Suprapubic skin (tissue), 3 donors: Measurements from ENCODE around the gene EXOC2.

Source experiments
- EP300 ChIP-seq: sonication (generic); formaldehyde crosslinking; IDR thresholded peaks from one replicate; pipeline ENCODE4 v1.6.1; 2017; ENCODE audit warnings: antibody characterized with exemption
- TF ChIP-seq, protein P1 (sequence below), 2 donors: fragments of 200-600 bp in 1 of 2; fragments of 450-650 bp in 1 of 2; sonication (generic) in 1 of 2; IDR thresholded peaks; one replicate each; pipeline ENCODE4 v1.5.1; 2016 to 2019; ENCODE audit warnings: antibody characterized with exemption in 2 of 2, mild to moderate bottlenecking in 1 of 2, moderate library complexity in 1 of 2

DNA sequence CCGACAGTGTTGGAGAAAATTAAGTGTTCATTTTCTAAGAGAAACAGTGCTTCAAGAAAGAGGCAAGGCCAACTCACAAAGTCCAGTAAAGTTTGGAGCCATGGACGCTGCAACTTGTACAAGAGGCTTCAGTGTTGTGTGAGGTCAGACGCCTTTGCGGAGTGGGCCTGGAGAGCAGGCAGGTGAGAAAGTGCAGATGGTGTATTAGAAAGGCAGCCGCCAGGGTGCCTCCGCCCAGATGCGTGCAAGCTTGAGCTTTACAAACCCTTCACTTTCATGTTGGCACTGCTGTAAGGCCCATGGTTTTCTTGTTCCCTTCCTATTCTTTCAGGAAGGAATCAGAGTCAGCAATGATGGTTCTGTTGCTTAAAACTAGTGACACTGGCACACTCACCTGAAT lies 25.4 kb upstream of the EXOC2 start:
- TF ChIP-seq, protein P1, sequence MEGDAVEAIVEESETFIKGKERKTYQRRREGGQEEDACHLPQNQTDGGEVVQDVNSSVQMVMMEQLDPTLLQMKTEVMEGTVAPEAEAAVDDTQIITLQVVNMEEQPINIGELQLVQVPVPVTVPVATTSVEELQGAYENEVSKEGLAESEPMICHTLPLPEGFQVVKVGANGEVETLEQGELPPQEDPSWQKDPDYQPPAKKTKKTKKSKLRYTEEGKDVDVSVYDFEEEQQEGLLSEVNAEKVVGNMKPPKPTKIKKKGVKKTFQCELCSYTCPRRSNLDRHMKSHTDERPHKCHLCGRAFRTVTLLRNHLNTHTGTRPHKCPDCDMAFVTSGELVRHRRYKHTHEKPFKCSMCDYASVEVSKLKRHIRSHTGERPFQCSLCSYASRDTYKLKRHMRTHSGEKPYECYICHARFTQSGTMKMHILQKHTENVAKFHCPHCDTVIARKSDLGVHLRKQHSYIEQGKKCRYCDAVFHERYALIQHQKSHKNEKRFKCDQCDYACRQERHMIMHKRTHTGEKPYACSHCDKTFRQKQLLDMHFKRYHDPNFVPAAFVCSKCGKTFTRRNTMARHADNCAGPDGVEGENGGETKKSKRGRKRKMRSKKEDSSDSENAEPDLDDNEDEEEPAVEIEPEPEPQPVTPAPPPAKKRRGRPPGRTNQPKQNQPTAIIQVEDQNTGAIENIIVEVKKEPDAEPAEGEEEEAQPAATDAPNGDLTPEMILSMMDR (IDR thresholded peaks at IDR 0.05) = no peak
- no peak for TF ChIP-seq EP300
